Smooth muscle cell of bladder (primary cell): ENCODE measurements around the gene LY86. TPM values are rescaled to one million over a fixed set of nuclear protein-coding genes. Genes with fewer than 3 reads are reported as not detected.

Experiments used
- total RNA-seq: library from RNA; depleted of rRNA; stranded (reverse); fragments of >200 nt; gene quantifications from 2 replicates; pipeline ENCODE4 v1.2.3, GENCODE V29; 2014

Gene LY86
- not detected in 2 replicates for total RNA-seq

DNA sequence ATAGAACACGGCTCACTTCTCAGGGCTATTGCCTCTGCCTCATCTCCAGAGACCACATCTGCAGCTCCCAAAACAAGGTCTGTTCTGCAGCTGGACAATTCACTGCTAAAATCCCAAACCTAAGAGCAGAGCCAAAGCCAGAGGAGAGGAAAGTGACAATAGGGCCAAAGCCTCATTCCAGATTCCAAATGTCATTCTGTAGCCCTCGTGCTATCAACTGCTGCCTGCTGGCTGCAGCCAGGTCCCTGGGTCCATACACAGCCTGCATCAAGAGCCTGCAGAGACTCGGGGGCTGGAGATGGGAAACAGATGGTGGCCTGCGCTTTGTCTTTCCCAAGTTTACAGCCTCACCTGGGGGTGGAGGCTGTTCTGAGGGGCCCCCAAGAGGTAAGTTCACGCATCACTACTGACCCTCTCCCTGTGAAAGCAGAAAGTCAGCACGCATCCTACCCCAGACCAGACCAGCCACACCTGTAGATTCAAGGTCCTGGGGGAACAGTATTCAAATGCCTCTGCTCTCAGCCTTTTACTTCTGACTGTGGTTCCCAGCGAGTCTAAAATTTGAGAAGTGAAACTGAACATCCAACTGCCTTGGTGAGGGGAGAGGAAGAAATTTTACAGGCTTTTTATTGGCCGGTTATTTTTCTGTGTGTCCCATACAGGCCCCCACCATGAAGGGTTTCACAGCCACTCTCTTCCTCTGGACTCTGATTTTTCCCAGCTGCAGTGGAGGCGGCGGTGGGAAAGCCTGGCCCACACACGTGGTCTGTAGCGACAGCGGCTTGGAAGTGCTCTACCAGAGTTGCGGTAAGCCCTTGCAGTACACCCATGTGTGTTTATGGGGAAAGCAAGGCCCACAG lies at the start of gene LY86:
LY86 (plus strand) TSS at position 657 of the 860 bp plus-strand sequence; CDS start at position 672, 15 bp downstream.

